HepG2 (cell line): ENCODE measurements around the gene TBL2. TPM values are rescaled to one million over a fixed set of nuclear protein-coding genes. Genes with fewer than 3 reads are reported as not detected.

ENCODE experiments used
- CHD4 ChIP-seq: fragments of 200-600 bp; sonication (generic); IDR thresholded peaks from 2 replicates; pipeline ENCODE4 v1.7.0; 2017; ENCODE audit warnings: mild to moderate bottlenecking, low read length, borderline replicate concordance
- GLMP ChIP-seq: sonication (generic); formaldehyde crosslinking; IDR thresholded peaks from 2 replicates; pipeline ENCODE4 v1.9.0; 2021; ENCODE audit warnings: missing genetic modification reagents, mild to moderate bottlenecking, borderline replicate concordance
- JUNB ChIP-seq: sonication (generic); formaldehyde crosslinking; IDR thresholded peaks from 2 replicates; pipeline ENCODE4 v1.8.0; 2022; ENCODE audit warnings: missing genetic modification reagents, mild to moderate bottlenecking, borderline replicate concordance
- NFIB ChIP-seq: sonication (generic); formaldehyde crosslinking; IDR thresholded peaks from 2 replicates; pipeline ENCODE4 v1.9.0; 2021; ENCODE audit warnings: missing genetic modification reagents, mild to moderate bottlenecking, borderline replicate concordance
- PLRG1 ChIP-seq: fragments of 450-650 bp; conservative IDR thresholded peaks from 2 replicates; pipeline ENCODE4 v1.6.1; 2016
- PREB ChIP-seq: sonication (generic); formaldehyde crosslinking; IDR thresholded peaks from 2 replicates; pipeline ENCODE4 v1.4.0; 2020; ENCODE audit warnings: missing genetic modification reagents
- RFX3 ChIP-seq: IDR thresholded peaks from 2 replicates; pipeline ENCODE4 v1.6.1; 2016; ENCODE audit warnings: missing biosample characterization, missing genetic modification reagents
- SIX4 ChIP-seq: sonication (generic); formaldehyde crosslinking; IDR thresholded peaks from 2 replicates; pipeline ENCODE4 v1.4.0; 2020; ENCODE audit warnings: missing genetic modification reagents
- SMARCC2 ChIP-seq: fragments of 450-650 bp; IDR thresholded peaks from 2 replicates; pipeline ENCODE4 v1.6.1; 2017; ENCODE audit warnings: antibody characterized with exemption, mild to moderate bottlenecking
- SP2 ChIP-seq: sonication (generic); formaldehyde crosslinking; IDR thresholded peaks from 2 replicates; pipeline ENCODE4 v1.5.1; 2020; ENCODE audit warnings: mild to moderate bottlenecking, missing genetic modification reagents
- ZBED4 ChIP-seq: sonication (generic); formaldehyde crosslinking; IDR thresholded peaks from 2 replicates; pipeline ENCODE4 v1.4.0; 2020; ENCODE audit warnings: missing genetic modification reagents, borderline replicate concordance
- ZBTB49 ChIP-seq: sonication (generic); formaldehyde crosslinking; IDR thresholded peaks from 2 replicates; pipeline ENCODE4 v1.4.0; 2020; ENCODE audit warnings: missing genetic modification reagents, borderline replicate concordance
- ZBTB7A ChIP-seq: sonication (generic); formaldehyde crosslinking; IDR thresholded peaks from 2 replicates; pipeline ENCODE4 v1.8.0; 2022; ENCODE audit warnings: mild to moderate bottlenecking, missing genetic modification reagents
- ZEB1 ChIP-seq: IDR thresholded peaks from 2 replicates; pipeline ENCODE4 v1.6.1; 2012; ENCODE audit warnings: mild to moderate bottlenecking, low read depth, inconsistent platforms; ENCODE audit not compliant: insufficient replicate concordance
- ZNF746 ChIP-seq: sonication (generic); formaldehyde crosslinking; IDR thresholded peaks from 2 replicates; pipeline ENCODE4 v1.8.0; 2022; ENCODE audit warnings: mild to moderate bottlenecking, missing genetic modification reagents
- ZNF761 ChIP-seq: sonication (generic); formaldehyde crosslinking; conservative IDR thresholded peaks from 2 replicates; pipeline ENCODE4 v1.4.0; 2020; ENCODE audit warnings: mild to moderate bottlenecking, missing genetic modification reagents
- ZXDC ChIP-seq: sonication (generic); formaldehyde crosslinking; IDR thresholded peaks from 2 replicates; pipeline ENCODE4 v1.5.0; 2020; ENCODE audit warnings: mild to moderate bottlenecking, missing genetic modification reagents
- polyA plus RNA-seq, 8 experiments: library from polyadenylated mRNA; depleted of rRNA in 3 of 8; stranded (reverse) in 7 of 8; unstranded in 1 of 8; fragments of >200 nt; fragmentation: Illumina TruSeq in 4 of 8; extraction: Trizol in 4 of 8; gene quantifications; 2 replicates each; pipeline versions ENCODE4 v1.2.1 to v1.2.3, GENCODE V29; 2011 to 2016; ENCODE audit warnings: low read depth in 4 of 8, missing spikeins in 1 of 8, mixed read lengths in 1 of 8; ENCODE audit not compliant: insufficient read depth in 1 of 8
- total RNA-seq, 5 experiments: library from RNA; depleted of rRNA; stranded (reverse); fragments of >200 nt; fragmentation: Illumina TruSeq; extraction: Trizol; gene quantifications; 2 replicates each; pipeline ENCODE4 v1.2.3, GENCODE V29; 2016; ENCODE audit warnings: low read depth in 1 of 5

The TBL2 gene
- total and polyA plus RNA-seq, 2 of the 13 experiments (the other 11 are each of a cell fraction or from before 2014, with no cell fraction given): 43.4 to 47.2 TPM

- no peak for TF ChIP-seq ZBTB49 (CRISPR knock-in tag)
- no peak for TF ChIP-seq CHD4
- no peak for TF ChIP-seq NFIB (CRISPR knock-in tag)
- peak; percentile 100 for TF ChIP-seq ZNF746 (CRISPR knock-in tag)
- TF ChIP-seq ZXDC (CRISPR knock-in tag): no peak; the same call in none of the 2 replicates
- no peak for TF ChIP-seq ZEB1
- peak; percentile 92 for TF ChIP-seq ZBTB7A (CRISPR knock-in tag)
- TF ChIP-seq JUNB: no peak
- no peak for TF ChIP-seq PREB (CRISPR knock-in tag)
- peak; percentile 96 for TF ChIP-seq SIX4 (CRISPR knock-in tag)
- no peak for TF ChIP-seq SP2
- TF ChIP-seq ZBED4 (CRISPR knock-in tag): peak; percentile 79; the same call in 1 of the 2 replicates
- TF ChIP-seq RFX3 (CRISPR knock-in tag): no peak
- no peak for TF ChIP-seq PLRG1
- TF ChIP-seq ZNF761 (CRISPR knock-in tag): no peak; the same call in none of the 2 replicates
- no peak for TF ChIP-seq SMARCC2
- TF ChIP-seq GLMP (CRISPR knock-in tag): no peak
Observed at GRCh38 chr7:73622909-73623797, 44.8 kb upstream of the TBL2 start (continued).
